ENCODE results near the gene MFAP3L. TPM values are rescaled to one million over a fixed set of nuclear protein-coding genes. Genes with fewer than 3 reads are reported as not detected.

The MFAP3L gene
- total RNA-seq, 2 donors from 2014 or later = 1.3 to 14.5 TPM

GRCh38 chr4:169968999-169969398, 57.2 kb downstream of the MFAP3L start:
- TF ChIP-seq POLR2A (IDR thresholded peaks at IDR 0.05) = no peak
- no peak for TF ChIP-seq CTCF (IDR thresholded peaks at IDR 0.05)
- no peak for ATAC-seq

GRCh38 chr4:169963998-169964397, 62.2 kb downstream of the MFAP3L start:
- intact Hi-C loops (cut with DNase I) = no loop called here
- WGBS, 2 donors = 8 to 13% methylated on average over 1 of the region's 1 CpG
- no peak for ATAC-seq

More at GRCh38 chr4:169968999-169969398, 57.2 kb downstream of the MFAP3L start:
- H3K4me1 ChIP-seq = no peaks in the 10 kb centered on the region
- H3K27me3 ChIP-seq = no peaks in the 10 kb centered on the region
- no peaks in the 10 kb centered on the region for H3K9me3 ChIP-seq
- no peak overlapping the region for H3K27ac ChIP-seq
- no peak overlapping the region for H3K4me3 ChIP-seq
- 48 to 60% methylated on average over 2 of the region's 2 CpGs for WGBS, 2 donors
- H3K36me3 ChIP-seq (replicated peaks in 1 of 2; ENCODE audit: insufficient read depth in 1 of 2, low read depth in 2 of 2) = no peaks in the 10 kb centered on the region
- no peak for DNase-seq
- intact Hi-C loops (cut with DNase I) = no loop called here

GRCh38 chr4:169959254-169959653, 66.9 kb downstream of the MFAP3L start:
- no peaks in the 10 kb centered on the region for H3K4me1 ChIP-seq
- no peaks in the 10 kb centered on the region for H3K36me3 ChIP-seq (replicated peaks in 1 of 2; ENCODE audit: insufficient read depth in 1 of 2, low read depth in 2 of 2)

More at GRCh38 chr4:169963998-169964397, 62.2 kb downstream of the MFAP3L start:
- no peak overlapping the region for H3K27ac ChIP-seq
- H3K27me3 ChIP-seq = no peaks in the 10 kb centered on the region
- no peak overlapping the region for H3K4me3 ChIP-seq
- no peaks in the 10 kb centered on the region for H3K4me1 ChIP-seq
- no peaks in the 10 kb centered on the region for H3K36me3 ChIP-seq (replicated peaks in 1 of 2; ENCODE audit: insufficient read depth in 1 of 2, low read depth in 2 of 2)
- H3K9me3 ChIP-seq = no peaks in the 10 kb centered on the region
- TF ChIP-seq POLR2A (IDR thresholded peaks at IDR 0.05) (no peak), CTCF (IDR thresholded peaks at IDR 0.05) (no peak)
- no peak for DNase-seq

GRCh38 chr4:169958629-169959028, 67.6 kb downstream of the MFAP3L start:
- DNase-seq = no peak
- H3K4me3 ChIP-seq = no peak overlapping the region
- intact Hi-C loops (cut with DNase I) = no loop called here
- no peak for ATAC-seq
- no peaks in the 10 kb centered on the region for H3K9me3 ChIP-seq
- H3K4me1 ChIP-seq = no peaks in the 10 kb centered on the region
- H3K27me3 ChIP-seq = no peaks in the 10 kb centered on the region
- 63 to 67% methylated on average over 7 of the region's 7 CpGs for WGBS, 2 donors
- no peaks in the 10 kb centered on the region for H3K36me3 ChIP-seq (replicated peaks in 1 of 2; ENCODE audit: insufficient read depth in 1 of 2, low read depth in 2 of 2)
- TF ChIP-seq POLR2A (IDR thresholded peaks at IDR 0.05) = no peak
- no peak for TF ChIP-seq CTCF (IDR thresholded peaks at IDR 0.05)
- H3K27ac ChIP-seq = no peak overlapping the region

More at GRCh38 chr4:169959254-169959653, 66.9 kb downstream of the MFAP3L start:
- intact Hi-C loops (cut with DNase I) = no loop called here
- 34 to 48% methylated on average over 3 of the region's 3 CpGs for WGBS, 2 donors
- TF ChIP-seq CTCF (IDR thresholded peaks at IDR 0.05) = no peak
- no peak for TF ChIP-seq POLR2A (IDR thresholded peaks at IDR 0.05)
- no peak for DNase-seq
- ATAC-seq = no peak
- H3K27ac ChIP-seq = no peak overlapping the region
- no peak overlapping the region for H3K4me3 ChIP-seq
- H3K9me3 ChIP-seq = no peaks in the 10 kb centered on the region
- H3K27me3 ChIP-seq = no peaks in the 10 kb centered on the region

- intact Hi-C loops (cut with DNase I) = no loop called here
- ATAC-seq = no peak
- Histone ChIP-seq H3K4me1 (no peaks in the 10 kb centered on the region), H3K27ac (no peak overlapping the region), H3K4me3 (no peak overlapping the region), H3K9me3 (no peaks in the 10 kb centered on the region), H3K36me3 (replicated peaks in 1 of 2; ENCODE audit: insufficient read depth in 1 of 2, low read depth in 2 of 2) (no peaks in the 10 kb centered on the region), H3K27me3 (no peaks in the 10 kb centered on the region)
- TF ChIP-seq POLR2A (IDR thresholded peaks at IDR 0.05) (no peak), CTCF (IDR thresholded peaks at IDR 0.05) (no peak)
- DNase-seq = no peak
- 69 to 76% methylated on average over 3 of the region's 3 CpGs for WGBS, 2 donors
These were observed 68.4 kb downstream of the MFAP3L start for GRCh38 chr4:169957785-169958184.
